Measurements from ENCODE around the gene OR2W3. TPM values are rescaled to one million over a fixed set of nuclear protein-coding genes. Genes with fewer than 3 reads are reported as not detected.
"Not testable (repeated sequence)": the region's sequence is repeated elsewhere in the genome, so short reads cannot be mapped to it uniquely, and the experiment has no call there.

OR2W3 gene
- total RNA-seq, 2 experiments from 2014 or later: not detected

GRCh38 chr1:247933989-247934388 is 38.6 kb downstream of the OR2W3 start:
- no peaks in the 10 kb centered on the region for H3K4me1 Mint-ChIP-seq (ENCODE audit: low read depth)
- H3K9me3 Mint-ChIP-seq (ENCODE audit: insufficient read depth): no peaks in the 10 kb centered on the region
- ChIA-PET POLR2A (no interaction called here), CTCF (no interaction called here)
- no peak overlapping the region for H3K4me3 Mint-ChIP-seq
- no peak overlapping the region for H3K27ac Mint-ChIP-seq
- ATAC-seq: no peak
- H3K36me3 Mint-ChIP-seq (ENCODE audit: low read depth): no peaks in the 10 kb centered on the region
- DNase-seq: no peak
- H3K27me3 Mint-ChIP-seq (ENCODE audit: low read depth): no peaks in the 10 kb centered on the region

GRCh38 chr1:247935781-247936180 is 40.4 kb downstream of the OR2W3 start:
- Mint-ChIP-seq H3K27me3 (ENCODE audit: low read depth) (no peaks in the 10 kb centered on the region), H3K4me1 (ENCODE audit: low read depth) (no peaks in the 10 kb centered on the region), H3K9me3 (ENCODE audit: insufficient read depth) (no peaks in the 10 kb centered on the region), H3K27ac (no peak overlapping the region), H3K36me3 (ENCODE audit: low read depth) (no peaks in the 10 kb centered on the region), H3K4me3 (no peak overlapping the region)
- ChIA-PET POLR2A (no interaction called here), CTCF (no interaction called here)
- DNase-seq: no peak
- no peak for ATAC-seq

- Mint-ChIP-seq H3K4me3 (no peak overlapping the region), H3K36me3 (ENCODE audit: low read depth) (no peaks in the 10 kb centered on the region), H3K4me1 (ENCODE audit: low read depth) (no peaks in the 10 kb centered on the region), H3K27me3 (ENCODE audit: low read depth) (no peaks in the 10 kb centered on the region), H3K27ac (no peak overlapping the region), H3K9me3 (ENCODE audit: insufficient read depth) (no peaks in the 10 kb centered on the region)
- POLR2A ChIA-PET: no interaction called here
- no peak for DNase-seq
- ATAC-seq: no peak
- CTCF ChIA-PET: interaction anchor here (0.8 to 1.8 kb wide), 3 partner anchors 9 to 167 kb away, joined by 3 to 11 read pairs (median 4); no protein-coding TSS in a partner anchor
These were observed 41.0 kb downstream of the OR2W3 start for GRCh38 chr1:247936415-247936814.

GRCh38 chr1:247936965-247937734 is 41.8 kb downstream of the OR2W3 start:
- not testable (repeated sequence) for H3K27me3 Mint-ChIP-seq (ENCODE audit: low read depth); H3K9me3 Mint-ChIP-seq (ENCODE audit: insufficient read depth); H3K4me1 Mint-ChIP-seq (ENCODE audit: low read depth); H3K36me3 Mint-ChIP-seq (ENCODE audit: low read depth)
- ChIA-PET CTCF (interaction anchor here (0.6 to 1.8 kb wide), 8 partner anchors 10 to 525 kb away, joined by 3 to 11 read pairs (median 3); no protein-coding TSS in a partner anchor), POLR2A (interaction anchor here (1.1 kb wide), 1 partner anchor 727 kb away, joined by 3 read pairs; no protein-coding TSS in a partner anchor)
- Mint-ChIP-seq H3K27ac (peak overlapping the region; percentile 71), H3K4me3 (peak overlapping the region; percentile 82)
- DNase-seq: peak; percentile 95
- ATAC-seq: peak; percentile 99

GRCh38 chr1:247942624-247943023 is 47.2 kb downstream of the OR2W3 start:
- CTCF ChIA-PET: no interaction called here
- no peaks in the 10 kb centered on the region for H3K36me3 Mint-ChIP-seq (ENCODE audit: low read depth)

More at GRCh38 chr1:247942624-247943023, 47.2 kb downstream of the OR2W3 start:
- Mint-ChIP-seq H3K9me3 (ENCODE audit: insufficient read depth) (no peaks in the 10 kb centered on the region), H3K4me3 (no peak overlapping the region), H3K4me1 (ENCODE audit: low read depth) (no peaks in the 10 kb centered on the region), H3K27ac (no peak overlapping the region), H3K27me3 (ENCODE audit: low read depth) (no peaks in the 10 kb centered on the region)
- POLR2A ChIA-PET: no interaction called here
- ATAC-seq (no peak), DNase-seq (no peak)

Other genes with a start within 250 kb of the OR2W3 start
- not detected for gene OR13G1, start 215.8 kb upstream of the OR2W3 start, total RNA-seq
- not detected for gene OR6F1, start 178.9 kb upstream of the OR2W3 start, total RNA-seq
- gene OR14K1, start 157.0 kb upstream of the OR2W3 start, total RNA-seq: not detected
- gene OR14A2, start 147.4 kb upstream of the OR2W3 start, total RNA-seq: not detected
- not detected for gene OR1C1, start 135.0 kb upstream of the OR2W3 start, total RNA-seq
- not detected for gene OR14A16, start 71.5 kb upstream of the OR2W3 start, total RNA-seq
- not detected for gene OR11L1, start 53.7 kb upstream of the OR2W3 start, total RNA-seq
- under 1 TPM; 0.21 to 0.74 TPM for gene TRIM58, start 38.4 kb upstream of the OR2W3 start, total RNA-seq
- not detected for gene OR2T8, start 24.7 kb downstream of the OR2W3 start, total RNA-seq
- not detected for gene OR2AJ1, start 29.3 kb downstream of the OR2W3 start, total RNA-seq
- under 1 TPM in 1 of 2 experiments, not detected in 1; 0.29 TPM for gene OR2L8, start 53.3 kb downstream of the OR2W3 start, total RNA-seq
- gene OR2AK2, start 69.6 kb downstream of the OR2W3 start, total RNA-seq: not detected
- not detected for gene OR2L5, start 118.1 kb downstream of the OR2W3 start, total RNA-seq
- gene OR2L2, start 134.5 kb downstream of the OR2W3 start, total RNA-seq: not detected
- gene OR2L3, start 151.2 kb downstream of the OR2W3 start, total RNA-seq: not detected
- not detected for gene OR2L13, start 199.6 kb downstream of the OR2W3 start, total RNA-seq
- gene OR2M5, start 249.6 kb downstream of the OR2W3 start, total RNA-seq: not detected

Measured in activated CD8-positive, alpha-beta T cell treated with anti-CD3 and anti-CD28 coated beads, Interleukin-2, amount 10 ng/mL, durations not matched to agents 7 days and 5 days (primary cell).